Keratinocyte (primary cell): ENCODE measurements around the gene PARP14.

Experiments
- EZH2 ChIP-seq: IDR thresholded peaks from one replicate; pipeline ENCODE4 v1.6.1; 2012; ENCODE audit warnings: inconsistent platforms, mild to moderate bottlenecking, low read length, moderate library complexity
- TF ChIP-seq, protein P1 (sequence below), 3 experiments: IDR thresholded peaks in 1 of 3; conservative IDR thresholded peaks in 1 of 3; optimal IDR thresholded peaks in 1 of 3; 2 replicates in 2 of 3; 3 replicates in 1 of 3; pipeline versions ENCODE3 to v1.5.1; 2011; ENCODE audit warnings: low read length in 3 of 3, mild to moderate bottlenecking in 3 of 3, moderate library complexity in 2 of 3, control low read depth in 1 of 3, inconsistent platforms in 1 of 3; ENCODE audit not compliant: insufficient read depth in 2 of 3; ENCODE audit errors: extremely low read depth in 1 of 3

DNA sequence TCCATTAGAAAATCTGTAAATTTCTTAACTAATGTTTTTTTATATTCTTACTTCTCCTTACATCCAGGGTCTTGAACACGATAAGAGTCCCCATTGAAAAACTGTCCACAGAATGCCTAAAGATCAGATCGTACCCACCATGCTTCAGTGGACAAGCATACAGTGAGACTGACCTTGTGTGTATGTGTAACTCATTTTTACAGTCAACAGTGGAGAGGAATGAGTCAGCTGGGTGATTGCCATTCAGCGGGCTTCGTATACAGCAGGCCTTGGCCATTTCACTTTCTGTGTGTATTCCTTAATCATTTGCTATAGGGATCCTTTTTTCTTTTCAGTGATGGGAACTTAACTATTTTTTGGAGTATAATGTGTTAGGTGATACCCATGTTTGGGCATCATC, 10.6 kb downstream of the PARP14 start:
- TF ChIP-seq, protein P1, sequence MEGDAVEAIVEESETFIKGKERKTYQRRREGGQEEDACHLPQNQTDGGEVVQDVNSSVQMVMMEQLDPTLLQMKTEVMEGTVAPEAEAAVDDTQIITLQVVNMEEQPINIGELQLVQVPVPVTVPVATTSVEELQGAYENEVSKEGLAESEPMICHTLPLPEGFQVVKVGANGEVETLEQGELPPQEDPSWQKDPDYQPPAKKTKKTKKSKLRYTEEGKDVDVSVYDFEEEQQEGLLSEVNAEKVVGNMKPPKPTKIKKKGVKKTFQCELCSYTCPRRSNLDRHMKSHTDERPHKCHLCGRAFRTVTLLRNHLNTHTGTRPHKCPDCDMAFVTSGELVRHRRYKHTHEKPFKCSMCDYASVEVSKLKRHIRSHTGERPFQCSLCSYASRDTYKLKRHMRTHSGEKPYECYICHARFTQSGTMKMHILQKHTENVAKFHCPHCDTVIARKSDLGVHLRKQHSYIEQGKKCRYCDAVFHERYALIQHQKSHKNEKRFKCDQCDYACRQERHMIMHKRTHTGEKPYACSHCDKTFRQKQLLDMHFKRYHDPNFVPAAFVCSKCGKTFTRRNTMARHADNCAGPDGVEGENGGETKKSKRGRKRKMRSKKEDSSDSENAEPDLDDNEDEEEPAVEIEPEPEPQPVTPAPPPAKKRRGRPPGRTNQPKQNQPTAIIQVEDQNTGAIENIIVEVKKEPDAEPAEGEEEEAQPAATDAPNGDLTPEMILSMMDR (optimal IDR thresholded peaks at IDR 0.05 in 1 of 3, IDR thresholded peaks at IDR 0.05 in 1 of 3, conservative IDR thresholded peaks at IDR 0.05 in 1 of 3; ENCODE audit: extremely low read depth in 1 of 3, insufficient read depth in 2 of 3, low read length in 3 of 3): no peak
- TF ChIP-seq EZH2: no peak
